IMR-90 (cell line): ENCODE measurements around the gene SS18L1. TPM values are rescaled to one million over a fixed set of nuclear protein-coding genes. Genes with fewer than 3 reads are reported as not detected.

Experiments used
- ATAC-seq: fragments of 200-7000 bp; cut with Tn5 transposase; 2 replicates; pipeline ENCODE4 v1.9.1; 2020; ENCODE audit warnings: low read depth, mild to moderate bottlenecking, moderate library complexity
- BruUV-seq: library from RNA; stranded (reverse); fragments of 400-500 nt; replicated peaks from 2 replicates; lab custom pipeline; 2021; lab: Mats Ljungman, UMichigan
- CTCF ChIA-PET: fragments of 300-600 bp; formaldehyde crosslinking; extraction: SDS; loops from one replicate; lab custom pipeline; 2021; ENCODE audit warnings: antibody characterized with exemption; lab: Yijun Ruan, JAX
- POLR2A ChIA-PET: fragments of 300-600 bp; sonication (Branson Sonifier 250); formaldehyde crosslinking; loops from one replicate; lab custom pipeline; 2022; ENCODE audit warnings: antibody characterized with exemption; ENCODE audit not compliant: unreplicated experiment; lab: Charles Lee
- DNase-seq: peaks from one replicate; pipeline ENCODE4 v3.0.0; 2013
- H2AFZ ChIP-seq: replicated peaks from 2 replicates; pipeline ENCODE3; 2013; ENCODE audit warnings: low read length, mild to moderate bottlenecking; ENCODE audit not compliant: poor library complexity
- H2AK5ac ChIP-seq: 2 replicates; pipeline ENCODE4 v1.6.1; 2013; ENCODE audit warnings: low read depth, low read length, inconsistent platforms
- H2AK9ac ChIP-seq: replicated peaks from 2 replicates; pipeline ENCODE3; 2013; ENCODE audit warnings: mild to moderate bottlenecking, low read depth, low read length, moderate library complexity; ENCODE audit not compliant: poor library complexity
- H2BK120ac ChIP-seq: 2 replicates; pipeline ENCODE4 v1.6.1; 2013; ENCODE audit warnings: low read depth, low read length, inconsistent platforms
- H2BK15ac ChIP-seq: 3 replicates; pipeline ENCODE4 v1.6.1; 2013; ENCODE audit warnings: low read depth, low read length, inconsistent platforms
- H2BK20ac ChIP-seq: 2 replicates; pipeline ENCODE4 v1.6.1; 2013; ENCODE audit warnings: low read depth, mild to moderate bottlenecking, inconsistent platforms, low read length, moderate library complexity
- H2BK5ac ChIP-seq: 2 replicates; pipeline ENCODE4 v1.6.1; 2013; ENCODE audit warnings: mild to moderate bottlenecking, low read depth, low read length, inconsistent platforms; ENCODE audit not compliant: poor library complexity, severe bottlenecking
- H3K14ac ChIP-seq: replicated peaks from 2 replicates; pipeline ENCODE4 v1.6.1; 2013; ENCODE audit warnings: low read depth, low read length, inconsistent platforms
- H3K18ac ChIP-seq: 2 replicates; pipeline ENCODE4 v1.6.1; 2013; ENCODE audit warnings: low read depth, low read length, control low read depth
- H3K23ac ChIP-seq: 2 replicates; pipeline ENCODE4 v1.6.1; 2013; ENCODE audit warnings: low read depth, low read length, inconsistent platforms
- H3K27ac ChIP-seq: 2 replicates; pipeline ENCODE4 v1.5.1; 2013; ENCODE audit warnings: mild to moderate bottlenecking, control low read depth, low read length; ENCODE audit not compliant: insufficient read depth
- H3K27me3 ChIP-seq: 2 replicates; pipeline ENCODE4 v1.6.1; 2013; ENCODE audit warnings: low read length; ENCODE audit not compliant: control insufficient read depth, insufficient read depth
- H3K36me3 ChIP-seq: 2 replicates; pipeline ENCODE4 v1.6.1; 2013; ENCODE audit warnings: low read length, mixed read lengths; ENCODE audit not compliant: control insufficient read depth, insufficient read depth
- H3K4ac ChIP-seq: 2 replicates; pipeline ENCODE4 v1.6.1; 2013; ENCODE audit warnings: low read depth, low read length, inconsistent platforms
- H3K4me1 ChIP-seq: 2 replicates; pipeline ENCODE4 v1.6.1; 2013; ENCODE audit warnings: low read length, mixed read lengths; ENCODE audit not compliant: control insufficient read depth, insufficient read depth
- H3K4me2 ChIP-seq: 2 replicates; pipeline ENCODE4 v1.6.1; 2013; ENCODE audit warnings: low read depth, mild to moderate bottlenecking, control low read depth, low read length, moderate library complexity
- H3K4me3 ChIP-seq: 2 replicates; pipeline ENCODE4 v1.5.1; 2013; ENCODE audit warnings: low read depth, mild to moderate bottlenecking, control low read depth, low read length, moderate library complexity; ENCODE audit not compliant: insufficient read depth
- H3K56ac ChIP-seq: 2 replicates; pipeline ENCODE4 v1.6.1; 2013; ENCODE audit warnings: low read length, inconsistent platforms; ENCODE audit not compliant: insufficient read depth; ENCODE audit errors: extremely low read depth
- H3K79me1 ChIP-seq, 2 experiments: 2 replicates each; pipeline ENCODE4 v1.6.1; 2013; ENCODE audit warnings: low read length in 2 of 2, inconsistent platforms in 1 of 2, low read depth in 1 of 2
- H3K9ac ChIP-seq: 2 replicates; pipeline ENCODE4 v1.6.1; 2013; ENCODE audit warnings: low read depth, low read length, control low read depth
- H3K9me1 ChIP-seq: 2 replicates; pipeline ENCODE4 v1.6.1; 2013; ENCODE audit warnings: low read length, inconsistent platforms; ENCODE audit not compliant: insufficient read depth
- H3K9me3 ChIP-seq: 2 replicates; pipeline ENCODE4 v1.6.1; 2013; ENCODE audit warnings: low read length; ENCODE audit not compliant: control insufficient read depth, insufficient read depth
- H4K20me1 ChIP-seq: 2 replicates; pipeline ENCODE4 v1.6.1; 2013; ENCODE audit warnings: low read length, inconsistent platforms; ENCODE audit not compliant: insufficient read depth
- H4K5ac ChIP-seq: 2 replicates; pipeline ENCODE4 v1.6.1; 2013; ENCODE audit warnings: mild to moderate bottlenecking, low read depth, low read length, control low read depth
- H4K8ac ChIP-seq, 2 experiments: 2 replicates each; pipeline ENCODE4 v1.6.1; 2013; ENCODE audit warnings: low read depth in 2 of 2, low read length in 2 of 2, control low read depth in 1 of 2, inconsistent platforms in 1 of 2
- H4K91ac ChIP-seq: 2 replicates; pipeline ENCODE4 v1.6.1; 2013; ENCODE audit warnings: low read depth, low read length, inconsistent platforms; ENCODE audit not compliant: insufficient read depth
- BHLHE40 ChIP-seq: fragments of 150-350 bp; IDR thresholded peaks from 2 replicates; pipeline ENCODE4 v1.6.1; 2016; ENCODE audit warnings: mild to moderate bottlenecking, low read depth, low read length
- CEBPB ChIP-seq: IDR thresholded peaks from 2 replicates; pipeline ENCODE4 v1.6.1; 2012; ENCODE audit warnings: low read depth, low read length, improper control_type of control experiment
- CHD1 ChIP-seq: IDR thresholded peaks from 2 replicates; pipeline ENCODE4 v1.6.1; 2012; ENCODE audit warnings: low read depth, low read length, improper control_type of control experiment
- FOS ChIP-seq: fragments of 150-350 bp; IDR thresholded peaks from 2 replicates; pipeline ENCODE4 v1.6.1; 2016; ENCODE audit warnings: low read depth, low read length
- MAFK ChIP-seq: IDR thresholded peaks from 2 replicates; pipeline ENCODE4 v1.6.1; 2012; ENCODE audit warnings: low read depth, low read length, improper control_type of control experiment
- MAZ ChIP-seq: IDR thresholded peaks from 2 replicates; pipeline ENCODE4 v1.6.1; 2012; ENCODE audit warnings: low read depth, mild to moderate bottlenecking, low read length, improper control_type of control experiment, moderate library complexity, borderline replicate concordance
- MXI1 ChIP-seq: IDR thresholded peaks from 2 replicates; pipeline ENCODE4 v1.6.1; 2012; ENCODE audit warnings: low read depth, mild to moderate bottlenecking, low read length, moderate library complexity, borderline replicate concordance
- NFE2L2 ChIP-seq: fragments of 150-350 bp; IDR thresholded peaks from 2 replicates; pipeline ENCODE4 v1.6.1; 2016; ENCODE audit warnings: low read depth, mild to moderate bottlenecking, low read length
- POLR2A ChIP-seq: IDR thresholded peaks from 2 replicates; pipeline ENCODE4 v1.6.1; 2012; ENCODE audit warnings: mild to moderate bottlenecking, low read depth, low read length
- RAD21 ChIP-seq: IDR thresholded peaks from 2 replicates; pipeline ENCODE4 v1.6.1; 2012; ENCODE audit warnings: low read length, improper control_type of control experiment
- RCOR1 ChIP-seq: IDR thresholded peaks from 2 replicates; pipeline ENCODE4 v1.6.1; 2012; ENCODE audit warnings: mild to moderate bottlenecking, low read length, improper control_type of control experiment; ENCODE audit not compliant: insufficient replicate concordance
- RFX5 ChIP-seq: IDR thresholded peaks from 2 replicates; pipeline ENCODE4 v1.8.0; 2012; ENCODE audit warnings: low read depth, mild to moderate bottlenecking, low read length, moderate library complexity
- SMC3 ChIP-seq: fragments of 150-350 bp; IDR thresholded peaks from 2 replicates; pipeline ENCODE4 v1.6.1; 2016; ENCODE audit warnings: low read depth, mild to moderate bottlenecking, antibody characterized with exemption, low read length, moderate library complexity
- WGBS, 2 experiments: methylation state at CpG; one replicate each; pipeline versions ENCODE4 v1.1.5 to v1.1.7; 2013; ENCODE audit warnings: missing lambda C conversion rate in 2 of 2; ENCODE audit not compliant: insufficient read length in 1 of 2; ENCODE audit errors: extremely low coverage in 2 of 2; 5-methylcytosine and 5-hydroxymethylcytosine counted together
- dilution Hi-C: fragments of 300-500 bp; cut with HindIII; formaldehyde crosslinking; loops from one replicate; pipeline ENCODE4 v1.14.3; 2018; ENCODE audit warnings: low sequenced_read_pairs; ENCODE audit not compliant: unreplicated experiment
- in situ Hi-C: fragments of 300-500 bp; cut with MboI; formaldehyde crosslinking; loops from 3 replicates; pipeline ENCODE4 v1.14.3; 2019; ENCODE audit warnings: low sequenced_read_pairs, inconsistent platforms, mixed read lengths
- intact Hi-C: fragments of 100-400 bp; cut with micrococcal nuclease; formaldehyde crosslinking; loops from 2 replicates; pipeline ENCODE4 v1.10.0; 2022
- polyA plus RNA-seq, 3 experiments: library from polyadenylated mRNA; depleted of rRNA; stranded (reverse); fragments of >200 nt; gene quantifications; 2 replicates each; pipeline ENCODE4 v1.2.3, GENCODE V29; 2012; ENCODE audit warnings: low replicate concordance in 1 of 3
- total RNA-seq: library from RNA; depleted of rRNA; stranded (reverse); fragments of >200 nt; gene quantifications from 2 replicates; pipeline ENCODE4 v1.2.3, GENCODE V29; 2012
- TF ChIP-seq, protein P1 (sequence below): fragments of 150-350 bp; IDR thresholded peaks from 2 replicates; pipeline ENCODE4 v1.6.1; 2017; ENCODE audit warnings: mild to moderate bottlenecking, antibody characterized with exemption, low read length, low read depth

SS18L1 gene
- total and polyA plus RNA-seq, 2 of the 4 experiments (the other 2 are of a cell fraction) = 8.1 to 12.2 TPM

DNA sequence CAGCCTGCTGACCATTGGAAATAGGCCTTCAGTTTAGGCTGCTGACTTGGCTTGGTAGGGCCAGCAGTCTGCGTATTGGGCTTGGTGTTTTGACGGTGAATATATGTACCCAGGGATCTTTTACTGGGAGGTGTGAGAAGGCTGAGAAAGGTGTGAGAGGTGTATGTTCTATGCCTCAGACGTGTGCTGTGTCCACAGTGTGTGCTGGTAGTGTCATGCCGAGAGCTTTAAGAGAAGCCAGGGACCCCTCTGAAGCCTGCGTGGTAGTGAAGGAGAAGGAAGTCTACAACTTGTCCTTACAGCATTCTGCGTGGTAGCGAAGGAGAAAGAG lies 2.1 kb downstream of the SS18L1 start:
- Histone ChIP-seq H2BK120ac (no peak overlapping the region), H3K36me3 (peaks cover 9% of the 10 kb centered on the region), H3K4me2 (no peak overlapping the region), H3K4ac (no peak overlapping the region), H2BK20ac (no peak overlapping the region; the same call in 1 of the 2 replicates), H2AK9ac (no peak overlapping the region), H4K20me1 (peaks cover 86% of the 10 kb centered on the region), H3K27ac (no peak overlapping the region), H3K9ac (no peak overlapping the region), H2AK5ac (no peak overlapping the region), H3K14ac (no peak overlapping the region), H3K56ac (no peak overlapping the region), H4K5ac (no peak overlapping the region), H2BK5ac (no peak overlapping the region), H2AFZ (no peak overlapping the region), H3K27me3 (no peaks in the 10 kb centered on the region), H3K9me1 (peaks cover 46% of the 10 kb centered on the region), H3K79me1 (peaks cover 15 to 79% of the 10 kb centered on the region in 2 experiments; a peak in 3 of 4 replicates), H3K4me1 (peaks cover 20% of the 10 kb centered on the region), H4K8ac (no peak overlapping the region), H3K4me3 (no peak overlapping the region), H2BK15ac (no peak overlapping the region), H3K23ac (peak overlapping the region; percentile 28), H3K18ac (no peak overlapping the region), H3K9me3 (no peaks in the 10 kb centered on the region), H4K91ac (no peak overlapping the region)
- BruUV-seq = no TSS peak
- 100% methylated on average over 2 of the region's 7 CpGs; no CpG with 5 or more reads in 1 of the 2 experiments for WGBS, 2 experiments
- TF ChIP-seq FOS (no peak), CHD1 (no peak), POLR2A (no peak), CEBPB (no peak), MXI1 (no peak), MAZ (no peak), RCOR1 (no peak), MAFK (no peak), SMC3 (no peak), RAD21 (no peak), NFE2L2 (no peak), RFX5 (no peak), BHLHE40 (no peak)
- TF ChIP-seq, protein P1, sequence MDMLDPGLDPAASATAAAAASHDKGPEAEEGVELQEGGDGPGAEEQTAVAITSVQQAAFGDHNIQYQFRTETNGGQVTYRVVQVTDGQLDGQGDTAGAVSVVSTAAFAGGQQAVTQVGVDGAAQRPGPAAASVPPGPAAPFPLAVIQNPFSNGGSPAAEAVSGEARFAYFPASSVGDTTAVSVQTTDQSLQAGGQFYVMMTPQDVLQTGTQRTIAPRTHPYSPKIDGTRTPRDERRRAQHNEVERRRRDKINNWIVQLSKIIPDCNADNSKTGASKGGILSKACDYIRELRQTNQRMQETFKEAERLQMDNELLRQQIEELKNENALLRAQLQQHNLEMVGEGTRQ = no peak
- ChIA-PET POLR2A (no interaction called here), CTCF (no interaction called here)
- in situ Hi-C loops (no loop called here), intact Hi-C loops (no loop called here), dilution Hi-C loops (no loop called here)
- DNase-seq = no peak
- ATAC-seq = no peak
